ENCODE data around the gene CNOT11. TPM values are rescaled to one million over a fixed set of nuclear protein-coding genes. Genes with fewer than 3 reads are reported as not detected.

CNOT11 gene
- total RNA-seq, 1 donor from 2014 or later: 20.1 TPM

- H3K4me3 ChIP-seq: no peak overlapping the region
- intact Hi-C loops (cut with DNase I): no loop called here
- no peak overlapping the region for H3K27ac ChIP-seq
- no peaks in the 10 kb centered on the region for H3K27me3 ChIP-seq
- no peak for DNase-seq (ENCODE audit: extremely low spot score in 2 of 2)
- H3K4me1 ChIP-seq: no peaks in the 10 kb centered on the region
- H3K36me3 ChIP-seq: peaks cover 0 to 83% of the 10 kb centered on the region in 2 donors
- H3K9me3 ChIP-seq: no peaks in the 10 kb centered on the region
- TF ChIP-seq POLR2AphosphoS5 (IDR thresholded peaks at IDR 0.05; ENCODE audit: insufficient read depth in 1 of 2, low read depth in 1 of 2) (peak in 1 of 2 donors; percentile 20), POLR2A (IDR thresholded peaks at IDR 0.05) (no peak), CTCF (IDR thresholded peaks at IDR 0.05) (no peak)
Measured at GRCh38 chr2:101265893-101266499, 13.3 kb downstream of the CNOT11 start.

GRCh38 chr2:101267671-101268656 lies 15.3 kb downstream of the CNOT11 start:
- TF ChIP-seq POLR2AphosphoS5 (IDR thresholded peaks at IDR 0.05; ENCODE audit: insufficient read depth in 1 of 2, low read depth in 1 of 2): no peak
- TF ChIP-seq POLR2A (IDR thresholded peaks at IDR 0.05): no peak
- no peak for TF ChIP-seq CTCF (IDR thresholded peaks at IDR 0.05)
- no peak for DNase-seq (ENCODE audit: extremely low spot score in 2 of 2)
- Histone ChIP-seq H3K27ac (no peak overlapping the region), H3K4me3 (no peak overlapping the region), H3K4me1 (no peaks in the 10 kb centered on the region), H3K36me3 (peaks cover 0 to 85% of the 10 kb centered on the region in 2 donors), H3K27me3 (no peaks in the 10 kb centered on the region), H3K9me3 (no peaks in the 10 kb centered on the region)
- intact Hi-C loops (cut with DNase I): no loop called here

- Histone ChIP-seq H3K4me3 (no peak overlapping the region), H3K36me3 (peaks cover 0 to 72% of the 10 kb centered on the region in 2 donors), H3K9me3 (no peaks in the 10 kb centered on the region), H3K27ac (no peak overlapping the region), H3K4me1 (no peaks in the 10 kb centered on the region), H3K27me3 (no peaks in the 10 kb centered on the region)
- intact Hi-C loops (cut with DNase I): no loop called here
- DNase-seq (ENCODE audit: extremely low spot score in 2 of 2): no peak
- TF ChIP-seq CTCF (IDR thresholded peaks at IDR 0.05): no peak
- no peak for TF ChIP-seq POLR2AphosphoS5 (IDR thresholded peaks at IDR 0.05; ENCODE audit: insufficient read depth in 1 of 2, low read depth in 1 of 2)
- no peak for TF ChIP-seq POLR2A (IDR thresholded peaks at IDR 0.05)
Measured at GRCh38 chr2:101270700-101271259, 18.1 kb downstream of the CNOT11 start.

- Histone ChIP-seq H3K4me1 (no peaks in the 10 kb centered on the region), H3K27ac (no peak overlapping the region), H3K9me3 (no peaks in the 10 kb centered on the region), H3K4me3 (no peak overlapping the region), H3K36me3 (peaks cover 0 to 59% of the 10 kb centered on the region in 2 donors), H3K27me3 (no peaks in the 10 kb centered on the region)
- no peak for DNase-seq (ENCODE audit: extremely low spot score in 2 of 2)
- TF ChIP-seq POLR2AphosphoS5 (IDR thresholded peaks at IDR 0.05; ENCODE audit: insufficient read depth in 1 of 2, low read depth in 1 of 2) (no peak), POLR2A (IDR thresholded peaks at IDR 0.05) (no peak)
- intact Hi-C loops (cut with DNase I): no loop called here
Measured at GRCh38 chr2:101272045-101272784, 19.5 kb downstream of the CNOT11 start.

- Histone ChIP-seq H3K4me3 (no peak overlapping the region), H3K9me3 (no peaks in the 10 kb centered on the region), H3K27ac (no peak overlapping the region), H3K27me3 (no peaks in the 10 kb centered on the region), H3K36me3 (peaks cover 0 to 54% of the 10 kb centered on the region in 2 donors), H3K4me1 (no peaks in the 10 kb centered on the region)
- intact Hi-C loops (cut with DNase I): no loop called here
- TF ChIP-seq POLR2AphosphoS5 (IDR thresholded peaks at IDR 0.05; ENCODE audit: insufficient read depth in 1 of 2, low read depth in 1 of 2): no peak
- TF ChIP-seq CTCF (IDR thresholded peaks at IDR 0.05): no peak
- no peak for TF ChIP-seq POLR2A (IDR thresholded peaks at IDR 0.05)
- DNase-seq (ENCODE audit: extremely low spot score in 2 of 2): no peak
Measured at GRCh38 chr2:101273056-101273455, 20.4 kb downstream of the CNOT11 start.
